GM10266 (cell line): ENCODE measurements around the gene OS9.

Experiments
- DNase-seq: peaks from one replicate; pipeline ENCODE4 v3.0.0; 2012; ENCODE audit errors: extremely low spot score
- TF ChIP-seq, protein P1 (sequence below): IDR thresholded peaks from 2 replicates; pipeline ENCODE4 v1.5.1; 2012; ENCODE audit warnings: mild to moderate bottlenecking, low read depth; ENCODE audit not compliant: control insufficient read depth, insufficient read depth; ENCODE audit errors: missing control alignments

Gene OS9

GRCh38 chr12:57732726-57733593, 39.0 kb downstream of the OS9 start:
- DNase-seq, result no peak
- TF ChIP-seq, protein P1, sequence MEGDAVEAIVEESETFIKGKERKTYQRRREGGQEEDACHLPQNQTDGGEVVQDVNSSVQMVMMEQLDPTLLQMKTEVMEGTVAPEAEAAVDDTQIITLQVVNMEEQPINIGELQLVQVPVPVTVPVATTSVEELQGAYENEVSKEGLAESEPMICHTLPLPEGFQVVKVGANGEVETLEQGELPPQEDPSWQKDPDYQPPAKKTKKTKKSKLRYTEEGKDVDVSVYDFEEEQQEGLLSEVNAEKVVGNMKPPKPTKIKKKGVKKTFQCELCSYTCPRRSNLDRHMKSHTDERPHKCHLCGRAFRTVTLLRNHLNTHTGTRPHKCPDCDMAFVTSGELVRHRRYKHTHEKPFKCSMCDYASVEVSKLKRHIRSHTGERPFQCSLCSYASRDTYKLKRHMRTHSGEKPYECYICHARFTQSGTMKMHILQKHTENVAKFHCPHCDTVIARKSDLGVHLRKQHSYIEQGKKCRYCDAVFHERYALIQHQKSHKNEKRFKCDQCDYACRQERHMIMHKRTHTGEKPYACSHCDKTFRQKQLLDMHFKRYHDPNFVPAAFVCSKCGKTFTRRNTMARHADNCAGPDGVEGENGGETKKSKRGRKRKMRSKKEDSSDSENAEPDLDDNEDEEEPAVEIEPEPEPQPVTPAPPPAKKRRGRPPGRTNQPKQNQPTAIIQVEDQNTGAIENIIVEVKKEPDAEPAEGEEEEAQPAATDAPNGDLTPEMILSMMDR, result no peak

DNA sequence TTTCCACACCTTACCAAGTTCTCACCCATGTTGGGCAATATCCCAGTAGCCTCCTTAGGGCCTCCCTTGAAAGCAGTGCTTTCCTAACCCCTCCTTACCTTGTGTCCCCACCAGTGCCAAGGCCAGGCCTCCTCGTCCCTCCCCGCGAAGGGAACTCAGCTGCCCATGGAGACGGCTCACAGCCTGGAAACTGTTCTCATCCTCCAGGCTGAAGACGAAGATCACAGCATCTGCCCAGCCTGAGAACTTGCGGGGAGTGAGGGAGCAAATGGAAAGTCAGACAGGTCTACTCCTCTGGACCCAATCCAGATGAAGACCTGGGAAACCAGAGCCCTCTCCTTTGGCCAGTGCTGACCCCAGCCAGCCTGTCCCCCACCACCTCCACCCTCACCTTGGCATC, 40.0 kb downstream of the OS9 start:
- DNase-seq, result no peak
- TF ChIP-seq, protein P1, result no peak

GRCh38 chr12:57734591-57734990, 40.7 kb downstream of the OS9 start:
- TF ChIP-seq, protein P1, result no peak
- DNase-seq, result no peak

DNA sequence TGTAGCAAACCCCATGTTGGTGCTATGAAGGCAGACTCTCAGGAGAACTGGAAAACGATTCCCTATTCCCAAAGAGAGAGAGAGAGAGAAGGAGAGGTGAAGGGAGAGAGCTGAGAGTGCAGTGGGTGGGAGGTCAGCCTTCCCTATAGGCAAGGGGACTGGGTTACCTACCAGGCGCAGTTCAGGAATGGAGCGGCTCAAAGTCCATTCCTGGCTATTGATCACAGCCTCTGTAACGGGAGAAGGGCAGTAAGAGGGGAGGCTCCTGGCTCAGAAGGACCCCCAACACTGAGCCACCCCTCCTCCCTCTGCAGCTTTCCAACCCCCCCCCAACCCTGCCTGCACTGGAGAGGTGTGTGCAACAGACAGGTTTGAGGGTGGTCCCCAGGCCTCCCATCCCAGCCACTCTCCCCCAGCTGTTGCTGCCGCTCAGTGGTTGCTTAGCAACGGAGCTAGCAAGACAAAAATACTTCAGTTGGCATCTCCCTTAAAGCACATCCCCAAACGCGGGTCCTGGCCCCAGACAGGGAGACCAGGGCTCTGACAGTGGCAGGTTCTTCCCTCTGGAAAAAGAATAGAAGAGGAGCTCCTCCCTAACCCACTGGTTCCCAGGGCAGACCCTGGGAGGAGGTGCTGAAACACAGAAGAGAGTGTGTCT, 41.4 kb downstream of the OS9 start:
- no peak for DNase-seq
- TF ChIP-seq, protein P1, result no peak

GRCh38 chr12:57735952-57736740, 42.2 kb downstream of the OS9 start:
- DNase-seq, result no peak
- TF ChIP-seq, protein P1, result no peak

GRCh38 chr12:57736741-57737466, 43.0 kb downstream of the OS9 start:
- TF ChIP-seq, protein P1, result no peak
- DNase-seq, result no peak
